ENCODE data around the gene RPTOR.

- TF ChIP-seq EZH2 (IDR thresholded peaks at IDR 0.05), result no peak
- peak; percentile 15; the same call in 1 of the 2 replicates for TF ChIP-seq POLR2AphosphoS5 (IDR thresholded peaks at IDR 0.05; ENCODE audit: borderline replicate concordance, low read depth, low read length)
- TF ChIP-seq FOXP2 (optimal IDR thresholded peaks at IDR 0.05; ENCODE audit: control extremely low read depth, extremely low read length, insufficient read depth), result no peak
Observed at GRCh38 chr17:80967404-80967872, 422.8 kb downstream of the RPTOR start.
